Glutamatergic neuron (in vitro differentiated cells): ENCODE results near the gene SRGN. TPM values are rescaled to one million over a fixed set of nuclear protein-coding genes. Genes with fewer than 3 reads are reported as not detected.

Experiments used
- DNase-seq: peaks from one replicate; pipeline ENCODE4 v3.0.0; 2022
- H3K27ac Mint-ChIP-seq: one replicate; pipeline ENCODE4 v1.8.0; 2020; ENCODE audit warnings: mild to moderate bottlenecking, mixed read lengths, inconsistent platforms; ENCODE audit not compliant: unreplicated experiment
- H3K27me3 Mint-ChIP-seq: one replicate; pipeline ENCODE4 v1.8.0; 2020; ENCODE audit warnings: mild to moderate bottlenecking, moderate library complexity, mixed read lengths, inconsistent platforms; ENCODE audit not compliant: unreplicated experiment
- H3K36me3 Mint-ChIP-seq: one replicate; pipeline ENCODE4 v1.8.0; 2020; ENCODE audit warnings: mild to moderate bottlenecking, mixed read lengths, inconsistent platforms; ENCODE audit not compliant: unreplicated experiment
- H3K4me1 Mint-ChIP-seq: one replicate; pipeline ENCODE4 v1.8.0; 2020; ENCODE audit warnings: mild to moderate bottlenecking, low read depth, mixed read lengths, inconsistent platforms; ENCODE audit not compliant: unreplicated experiment
- H3K4me3 Mint-ChIP-seq: one replicate; pipeline ENCODE4 v1.8.0; 2020; ENCODE audit warnings: mild to moderate bottlenecking, mixed read lengths, inconsistent platforms; ENCODE audit not compliant: unreplicated experiment
- H3K9me3 Mint-ChIP-seq: one replicate; pipeline ENCODE4 v1.8.0; 2020; ENCODE audit warnings: mild to moderate bottlenecking, moderate library complexity, mixed read lengths, inconsistent platforms; ENCODE audit not compliant: unreplicated experiment
- total RNA-seq: library from RNA; stranded (reverse); fragmentation: NEBNext Ultra II Directional; extraction: Animal tissue kit (Norgen Biotek cat#: 25700); gene quantifications from one replicate; pipeline ENCODE4 v1.2.1, GENCODE V29; 2021; ENCODE audit not compliant: unreplicated experiment
- TF ChIP-seq, protein P1 (sequence below): fragments of 200-600 bp; sonication (generic); IDR thresholded peaks from one replicate; pipeline ENCODE4 v1.5.0; 2021; ENCODE audit not compliant: partially characterized antibody, unreplicated experiment

Gene SRGN
- total RNA-seq, 1 donor from 2014 or later, result not detected

DNA sequence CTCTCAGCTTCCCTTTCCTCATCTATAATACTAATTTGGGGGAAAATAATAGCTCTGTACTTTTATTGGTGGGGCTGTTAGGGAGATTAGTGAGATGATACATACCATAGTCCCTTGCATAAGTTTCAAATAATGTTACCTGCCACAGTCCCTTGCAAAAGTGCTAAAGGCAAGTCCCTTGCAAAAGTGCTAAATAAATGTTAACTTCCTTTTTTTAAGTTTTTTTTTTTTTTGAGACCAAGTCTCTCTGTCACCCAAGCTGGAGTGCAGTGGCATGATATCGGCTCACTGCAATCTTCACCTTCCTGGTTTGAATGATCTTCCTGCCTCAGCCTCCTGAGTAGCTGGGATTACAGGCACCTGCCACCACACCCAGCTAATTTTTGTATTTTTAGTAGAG is 43.4 kb upstream of the SRGN start:
- no peaks in the 10 kb centered on the region for H3K27me3 Mint-ChIP-seq
- no peaks in the 10 kb centered on the region for H3K36me3 Mint-ChIP-seq
- H3K4me3 Mint-ChIP-seq, result no peak overlapping the region
- no peak for DNase-seq
- no peaks in the 10 kb centered on the region for H3K9me3 Mint-ChIP-seq
- H3K4me1 Mint-ChIP-seq, result no peaks in the 10 kb centered on the region
- H3K27ac Mint-ChIP-seq, result no peak overlapping the region
- TF ChIP-seq, protein P1, sequence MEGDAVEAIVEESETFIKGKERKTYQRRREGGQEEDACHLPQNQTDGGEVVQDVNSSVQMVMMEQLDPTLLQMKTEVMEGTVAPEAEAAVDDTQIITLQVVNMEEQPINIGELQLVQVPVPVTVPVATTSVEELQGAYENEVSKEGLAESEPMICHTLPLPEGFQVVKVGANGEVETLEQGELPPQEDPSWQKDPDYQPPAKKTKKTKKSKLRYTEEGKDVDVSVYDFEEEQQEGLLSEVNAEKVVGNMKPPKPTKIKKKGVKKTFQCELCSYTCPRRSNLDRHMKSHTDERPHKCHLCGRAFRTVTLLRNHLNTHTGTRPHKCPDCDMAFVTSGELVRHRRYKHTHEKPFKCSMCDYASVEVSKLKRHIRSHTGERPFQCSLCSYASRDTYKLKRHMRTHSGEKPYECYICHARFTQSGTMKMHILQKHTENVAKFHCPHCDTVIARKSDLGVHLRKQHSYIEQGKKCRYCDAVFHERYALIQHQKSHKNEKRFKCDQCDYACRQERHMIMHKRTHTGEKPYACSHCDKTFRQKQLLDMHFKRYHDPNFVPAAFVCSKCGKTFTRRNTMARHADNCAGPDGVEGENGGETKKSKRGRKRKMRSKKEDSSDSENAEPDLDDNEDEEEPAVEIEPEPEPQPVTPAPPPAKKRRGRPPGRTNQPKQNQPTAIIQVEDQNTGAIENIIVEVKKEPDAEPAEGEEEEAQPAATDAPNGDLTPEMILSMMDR, result no peak

DNA sequence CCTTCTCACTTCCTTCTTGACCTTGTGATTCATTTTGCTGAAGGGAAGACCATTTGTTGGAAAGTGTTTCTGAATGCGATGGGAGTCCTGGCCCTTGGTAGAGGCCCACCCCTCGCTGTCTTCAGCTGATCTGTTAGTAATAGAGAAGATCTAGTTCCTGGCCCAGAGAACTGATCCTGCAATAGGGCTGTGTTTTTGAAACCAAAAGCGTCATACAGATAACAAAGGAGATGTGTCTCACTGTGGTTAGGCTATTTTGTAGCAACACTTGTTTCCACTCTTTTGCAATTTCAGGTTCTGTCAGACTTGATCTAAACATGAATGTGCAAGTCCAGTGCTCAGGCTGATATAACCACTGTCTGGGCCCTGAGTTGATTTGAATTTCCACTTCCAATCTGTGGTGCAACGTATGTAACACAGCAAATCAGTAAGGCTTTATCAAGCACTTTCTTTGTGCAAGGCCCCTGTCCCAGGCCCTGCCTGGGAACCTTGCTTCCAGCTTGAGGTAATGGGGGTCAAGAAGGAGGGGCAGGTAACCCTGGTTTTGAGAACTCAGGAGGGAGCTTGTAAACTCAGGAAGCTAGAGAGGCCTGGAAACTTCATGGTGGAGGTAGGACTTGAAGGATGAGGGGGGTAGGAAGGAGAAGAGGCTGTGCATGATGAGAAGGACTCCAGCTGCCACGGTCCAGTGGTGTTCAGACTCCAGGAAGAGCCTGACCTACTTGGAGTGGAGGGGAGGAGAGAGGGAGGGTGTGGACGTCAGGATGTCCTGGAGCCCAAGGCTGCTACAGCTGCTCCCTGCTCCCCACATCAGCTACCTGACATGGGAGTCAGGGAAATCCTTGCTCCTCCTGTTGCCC is 42.2 kb upstream of the SRGN start:
- H3K36me3 Mint-ChIP-seq, result no peaks in the 10 kb centered on the region
- H3K4me3 Mint-ChIP-seq, result no peak overlapping the region
- H3K27ac Mint-ChIP-seq, result no peak overlapping the region
- no peaks in the 10 kb centered on the region for H3K27me3 Mint-ChIP-seq
- TF ChIP-seq, protein P1, result no peak
- no peak for DNase-seq
- H3K9me3 Mint-ChIP-seq, result no peaks in the 10 kb centered on the region
- no peaks in the 10 kb centered on the region for H3K4me1 Mint-ChIP-seq

DNA sequence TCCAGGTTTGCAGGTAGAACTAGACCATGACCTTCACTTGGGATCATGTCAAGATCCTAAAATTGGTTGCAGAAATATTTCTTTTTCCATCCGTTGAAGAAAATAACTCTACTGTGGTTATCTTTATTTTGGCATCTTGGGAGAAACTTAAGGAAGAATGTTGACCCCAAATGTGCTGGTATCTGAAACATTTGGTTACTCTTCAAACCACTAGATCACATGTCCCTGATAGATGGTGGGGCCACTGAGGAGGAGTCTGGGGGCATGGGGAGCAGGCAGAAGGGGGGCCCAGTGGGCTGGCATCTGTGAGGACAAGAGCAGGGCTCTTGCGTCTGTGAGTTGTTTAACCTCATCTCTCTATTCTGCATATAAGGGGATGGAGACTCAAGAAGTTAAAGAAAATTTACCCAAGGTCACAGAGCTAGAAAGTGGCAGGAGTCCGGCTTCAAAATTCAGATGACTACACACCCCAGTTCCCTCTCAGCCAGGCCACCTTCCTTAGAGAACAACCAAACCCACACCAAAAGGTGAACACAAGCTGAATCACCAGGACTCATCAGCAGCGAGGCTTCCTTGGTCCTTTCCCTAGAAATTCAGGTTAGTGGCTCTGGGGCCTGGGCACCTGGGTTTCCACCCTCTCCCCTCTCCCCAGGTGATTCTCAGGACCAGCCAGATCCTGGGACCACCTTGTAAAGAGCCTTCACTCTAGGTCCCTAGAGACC is 40.6 kb upstream of the SRGN start:
- no peaks in the 10 kb centered on the region for H3K9me3 Mint-ChIP-seq
- H3K4me3 Mint-ChIP-seq, result no peak overlapping the region
- no peaks in the 10 kb centered on the region for H3K36me3 Mint-ChIP-seq
- no peak for DNase-seq
- peaks cover 3% of the 10 kb centered on the region for H3K27me3 Mint-ChIP-seq
- TF ChIP-seq, protein P1, result no peak
- no peaks in the 10 kb centered on the region for H3K4me1 Mint-ChIP-seq
- no peak overlapping the region for H3K27ac Mint-ChIP-seq

DNA sequence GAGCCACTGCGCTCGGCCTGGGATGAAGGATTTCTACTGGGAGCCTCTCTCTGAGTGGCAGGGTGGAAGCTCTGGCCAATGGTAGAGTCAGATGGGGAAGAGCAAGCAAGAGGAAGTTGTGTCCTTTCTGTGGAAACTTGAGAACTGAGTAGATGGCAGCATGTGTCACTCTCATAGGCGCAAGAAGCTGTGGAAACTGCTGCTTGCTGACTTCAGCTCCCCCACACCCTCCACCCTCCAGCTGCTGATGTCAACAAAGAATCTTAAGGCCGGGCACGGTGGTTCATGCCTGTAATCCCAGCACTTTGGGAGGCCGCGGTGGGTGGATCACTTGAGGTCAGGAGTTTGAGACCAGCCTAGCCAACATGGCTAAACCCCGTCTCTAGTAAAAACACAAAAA is 39.8 kb upstream of the SRGN start:
- peaks cover 3% of the 10 kb centered on the region for H3K27me3 Mint-ChIP-seq
- no peak for DNase-seq
- TF ChIP-seq, protein P1, result no peak
- no peak overlapping the region for H3K27ac Mint-ChIP-seq
- H3K4me1 Mint-ChIP-seq, result no peaks in the 10 kb centered on the region
- H3K4me3 Mint-ChIP-seq, result no peak overlapping the region
- no peaks in the 10 kb centered on the region for H3K9me3 Mint-ChIP-seq
- H3K36me3 Mint-ChIP-seq, result no peaks in the 10 kb centered on the region

DNA sequence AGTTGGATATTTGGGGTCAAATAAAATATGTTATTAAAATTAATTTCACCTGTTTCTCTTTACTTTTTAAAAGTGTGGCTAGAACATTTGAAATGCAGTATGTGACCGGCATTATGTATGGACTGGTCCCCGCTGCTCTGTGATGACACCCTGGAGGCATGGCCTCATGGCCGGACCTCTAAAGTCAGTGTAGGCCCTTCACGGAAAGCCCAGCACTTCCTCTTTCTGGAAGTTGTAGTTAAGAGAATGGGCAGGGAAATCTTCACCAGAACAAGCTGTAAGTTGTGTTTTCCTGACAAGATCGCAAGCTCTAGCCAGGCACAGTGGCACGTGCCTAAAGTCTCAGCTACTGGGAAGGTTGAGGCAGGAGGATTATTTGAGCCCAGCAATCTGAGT is 38.3 kb upstream of the SRGN start:
- H3K9me3 Mint-ChIP-seq, result no peaks in the 10 kb centered on the region
- DNase-seq, result no peak

More for the DNA sequence above, 38.3 kb upstream of the SRGN start:
- TF ChIP-seq, protein P1, result no peak
- H3K4me3 Mint-ChIP-seq, result no peak overlapping the region
- no peak overlapping the region for H3K27ac Mint-ChIP-seq
- no peaks in the 10 kb centered on the region for H3K4me1 Mint-ChIP-seq
- no peaks in the 10 kb centered on the region for H3K36me3 Mint-ChIP-seq
- H3K27me3 Mint-ChIP-seq, result peaks cover 3% of the 10 kb centered on the region
